HG02588 (cell line): ENCODE data around the gene CNN2.

Experiments
- ATAC-seq: cut with Tn5 transposase; IDR thresholded peaks from one replicate; pipeline ENCODE4 v1.9.1; 2021; ENCODE audit warnings: mild to moderate bottlenecking, moderate library complexity; ENCODE audit not compliant: unreplicated experiment

Gene CNN2

DNA sequence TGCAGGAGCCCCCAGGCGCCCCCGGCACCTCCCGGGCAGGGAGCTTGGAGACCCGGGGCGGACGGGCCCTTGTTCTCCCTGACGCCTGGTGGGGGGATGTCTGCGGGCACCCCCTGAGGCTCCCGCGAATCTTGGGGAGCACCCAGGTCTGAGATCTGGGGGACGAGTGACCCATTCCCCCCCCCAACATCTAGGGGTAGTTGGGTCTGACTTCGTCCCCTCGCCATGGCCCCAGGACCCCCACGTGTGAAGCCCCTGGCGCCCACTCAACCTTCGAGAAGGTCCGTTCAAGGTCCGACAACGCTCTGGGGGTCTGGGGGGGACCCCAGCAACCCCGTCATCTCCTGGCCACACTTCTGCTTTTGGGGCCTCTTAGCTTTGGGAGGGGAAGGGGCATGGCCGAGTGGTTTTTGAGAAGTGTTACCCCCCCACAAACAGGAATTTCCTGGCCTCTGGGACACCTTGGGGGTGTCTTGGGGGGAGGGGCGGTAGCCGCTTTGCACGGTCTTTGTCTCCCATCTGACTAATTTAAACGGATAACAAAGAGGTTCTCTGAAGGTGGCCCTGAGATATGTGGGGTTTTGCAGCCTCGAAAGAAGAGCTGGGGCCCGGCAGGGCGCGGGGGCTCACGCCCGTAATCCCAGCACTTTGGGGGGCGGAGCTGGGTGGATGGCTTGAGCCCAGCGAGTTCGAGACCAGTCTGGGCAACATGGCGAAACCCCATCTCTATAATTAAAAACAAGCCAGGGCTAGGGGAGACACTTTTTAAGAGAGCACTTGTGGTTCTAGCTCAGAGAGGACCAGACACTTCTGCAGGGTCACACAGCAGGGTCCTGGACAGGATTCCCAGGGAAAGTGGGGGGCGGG is 608 bp downstream of the CNN2 start:
- no peak for ATAC-seq

DNA sequence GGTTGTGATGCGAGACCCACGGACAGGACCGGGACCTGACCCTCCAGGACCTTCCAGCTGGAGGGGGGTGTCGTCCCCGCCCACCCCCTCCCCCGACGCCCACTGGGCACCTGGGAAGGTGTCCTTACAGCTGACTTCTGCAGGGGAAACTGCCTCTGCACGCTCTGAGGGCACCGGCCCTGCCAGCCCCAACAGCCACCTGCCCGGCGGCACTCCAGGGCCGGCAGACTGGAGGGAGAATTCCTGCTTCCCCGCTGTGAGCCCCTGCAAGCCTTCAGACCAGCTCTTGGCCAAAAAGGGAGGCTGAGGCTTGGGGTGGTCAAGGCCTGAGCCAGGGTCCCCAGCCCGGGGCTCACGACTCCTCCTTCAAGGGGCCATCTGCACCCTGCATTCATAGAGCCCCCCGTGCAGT is 1.2 kb downstream of the CNN2 start:
- ATAC-seq = no peak

DNA sequence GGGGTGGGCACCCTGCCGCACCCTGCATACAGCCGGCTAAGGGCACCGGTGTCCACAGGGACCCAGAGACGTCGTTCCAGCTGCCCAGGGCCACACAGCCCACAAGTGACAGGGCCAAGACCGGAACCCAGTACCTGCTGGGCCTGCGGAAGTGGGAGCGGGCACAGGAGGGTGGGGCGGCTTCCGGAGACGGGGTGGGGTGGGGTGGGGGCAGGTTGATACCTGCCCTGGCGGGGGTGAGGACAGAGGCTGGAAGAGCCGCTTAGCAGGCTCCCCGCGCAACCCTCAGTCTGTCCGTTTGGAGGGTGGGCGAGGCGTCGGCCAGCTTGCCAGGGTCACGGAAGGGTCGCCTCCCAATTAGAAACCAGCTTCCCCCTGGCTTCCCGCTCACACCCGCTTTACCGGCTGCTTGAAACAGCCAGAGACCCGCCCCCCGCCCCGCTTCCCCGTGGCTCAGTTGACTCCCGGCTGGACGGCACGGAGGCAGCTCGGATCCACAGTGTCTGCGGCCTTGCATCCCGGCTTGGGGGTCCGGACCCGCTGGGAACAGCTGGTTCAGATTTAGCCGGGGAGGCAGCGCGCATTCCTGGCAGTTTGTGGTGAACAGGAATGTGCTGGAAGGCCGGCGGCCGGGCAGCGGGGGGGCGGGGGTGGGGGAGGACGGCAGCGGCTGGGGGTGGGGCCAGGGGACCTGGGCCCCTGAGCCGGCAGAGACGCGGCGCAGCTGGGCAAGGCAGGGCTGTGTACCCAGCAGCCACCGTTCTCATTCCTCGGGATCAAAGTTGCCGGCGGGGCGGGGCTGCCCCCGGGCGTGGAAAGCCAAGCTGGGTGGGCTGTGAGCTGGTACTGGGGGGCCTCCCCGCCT is 1.9 kb downstream of the CNN2 start:
- ATAC-seq = peak; percentile 32

DNA sequence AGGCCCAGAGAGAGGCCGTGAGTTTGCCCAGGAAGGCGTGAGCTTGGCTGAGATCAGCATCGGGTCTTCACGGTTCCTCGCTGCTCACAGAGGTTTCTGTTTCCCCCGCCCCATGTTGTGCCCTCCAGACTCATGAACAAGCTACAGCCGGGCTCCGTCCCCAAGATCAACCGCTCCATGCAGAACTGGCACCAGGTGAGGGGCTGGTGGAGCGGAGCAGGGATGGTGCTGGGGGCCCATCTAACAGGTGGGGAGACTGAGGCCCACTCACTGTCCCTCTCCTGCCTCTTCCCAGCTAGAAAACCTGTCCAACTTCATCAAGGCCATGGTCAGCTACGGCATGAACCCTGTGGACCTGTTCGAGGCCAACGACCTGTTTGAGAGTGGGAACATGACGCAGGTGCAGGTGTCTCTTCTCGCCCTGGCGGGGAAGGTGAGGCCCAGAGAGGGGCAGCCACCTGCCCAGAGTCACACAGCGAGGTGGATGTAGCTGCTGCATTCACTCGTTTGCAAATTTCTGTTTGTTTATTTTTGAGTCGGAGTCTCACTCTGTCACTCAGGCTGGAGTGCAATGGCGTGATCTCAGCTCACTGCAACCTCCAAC is 6.0 kb downstream of the CNN2 start:
- no peak for ATAC-seq

GRCh38 chr19:1035998-1036621 is 9.7 kb downstream of the CNN2 start:
- ATAC-seq = no peak

DNA sequence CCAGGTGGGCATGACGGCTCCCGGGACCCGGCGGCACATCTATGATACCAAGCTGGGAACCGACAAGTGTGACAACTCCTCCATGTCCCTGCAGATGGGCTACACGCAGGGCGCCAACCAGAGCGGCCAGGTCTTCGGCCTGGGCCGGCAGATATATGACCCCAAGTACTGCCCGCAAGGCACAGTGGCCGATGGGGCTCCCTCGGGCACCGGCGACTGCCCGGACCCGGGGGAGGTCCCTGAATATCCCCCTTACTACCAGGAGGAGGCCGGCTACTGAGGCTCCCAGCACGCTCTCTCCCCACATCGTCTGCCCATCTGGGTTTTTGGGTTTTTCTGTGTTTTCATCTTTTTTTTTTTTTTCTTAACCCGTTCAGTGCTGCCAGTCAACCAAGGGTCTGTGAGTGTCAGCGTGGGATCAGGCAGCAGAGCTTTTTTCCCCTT is 11.2 kb downstream of the CNN2 start:
- ATAC-seq = no peak

DNA sequence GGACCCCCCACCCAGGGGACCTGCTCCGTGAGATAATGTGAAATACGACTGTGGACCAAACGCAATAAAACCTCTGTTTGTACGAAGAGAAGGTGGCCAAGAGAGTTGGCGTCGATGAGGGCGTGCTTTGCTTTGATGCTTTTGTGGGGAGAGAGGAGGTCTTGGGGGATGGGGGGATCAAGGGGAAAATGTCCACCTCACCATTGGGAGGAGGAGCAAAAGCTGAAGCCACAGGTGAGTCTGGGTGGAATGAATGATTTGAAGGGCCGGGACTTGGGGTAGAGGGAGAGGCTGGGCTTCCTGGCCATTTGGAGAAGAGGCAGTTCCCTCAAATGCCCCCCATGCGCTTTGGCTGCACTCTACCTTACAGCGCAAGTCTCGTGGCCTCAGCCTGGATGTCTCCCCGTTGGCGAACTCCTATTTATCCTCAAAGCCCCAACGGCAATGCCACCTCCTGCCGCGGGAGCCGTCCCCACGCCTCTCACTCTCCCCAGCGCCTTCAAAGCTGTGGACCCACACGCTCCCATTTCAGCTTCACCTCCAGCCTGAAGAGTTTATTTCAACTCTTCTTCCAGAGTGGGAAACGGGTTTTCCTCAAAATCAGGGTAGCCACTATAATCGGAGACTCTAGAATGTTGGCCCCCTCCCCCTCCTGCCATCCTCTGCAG is 12.7 kb downstream of the CNN2 start:
- ATAC-seq = no peak

GRCh38 chr19:1039646-1040475 is 13.5 kb downstream of the CNN2 start, which contains the start of gene ABCA7:
ABCA7 (plus strand) TSS chr19:1040107; CDS start chr19:1041362, 1,255 bp downstream.
- ATAC-seq = peak; percentile 72

GRCh38 chr19:1040476-1041271 is 14.3 kb downstream of the CNN2 start:
- peak; percentile 34 for ATAC-seq

DNA sequence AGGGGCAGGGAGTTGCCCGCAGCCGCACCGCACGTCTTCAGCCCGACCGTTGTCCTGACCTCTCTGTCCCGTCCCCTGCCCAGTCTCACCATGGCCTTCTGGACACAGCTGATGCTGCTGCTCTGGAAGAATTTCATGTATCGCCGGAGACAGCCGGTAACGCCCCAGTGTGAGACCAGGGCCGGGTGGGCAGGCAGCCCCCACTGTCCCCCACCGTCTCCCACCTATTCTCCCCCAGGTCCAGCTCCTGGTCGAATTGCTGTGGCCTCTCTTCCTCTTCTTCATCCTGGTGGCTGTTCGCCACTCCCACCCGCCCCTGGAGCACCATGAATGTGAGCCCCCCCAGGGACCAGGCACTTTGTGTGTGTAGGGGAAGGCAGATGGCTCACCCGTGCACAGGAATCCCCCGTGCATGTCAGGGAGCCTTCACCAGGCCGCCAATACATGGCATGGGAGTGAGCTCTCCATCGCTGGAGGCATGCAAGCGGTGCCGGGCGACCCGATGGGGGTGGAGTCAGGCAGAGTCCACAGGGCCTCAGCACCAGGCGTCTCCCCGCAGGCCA is 14.9 kb downstream of the CNN2 start:
- ATAC-seq = no peak

DNA sequence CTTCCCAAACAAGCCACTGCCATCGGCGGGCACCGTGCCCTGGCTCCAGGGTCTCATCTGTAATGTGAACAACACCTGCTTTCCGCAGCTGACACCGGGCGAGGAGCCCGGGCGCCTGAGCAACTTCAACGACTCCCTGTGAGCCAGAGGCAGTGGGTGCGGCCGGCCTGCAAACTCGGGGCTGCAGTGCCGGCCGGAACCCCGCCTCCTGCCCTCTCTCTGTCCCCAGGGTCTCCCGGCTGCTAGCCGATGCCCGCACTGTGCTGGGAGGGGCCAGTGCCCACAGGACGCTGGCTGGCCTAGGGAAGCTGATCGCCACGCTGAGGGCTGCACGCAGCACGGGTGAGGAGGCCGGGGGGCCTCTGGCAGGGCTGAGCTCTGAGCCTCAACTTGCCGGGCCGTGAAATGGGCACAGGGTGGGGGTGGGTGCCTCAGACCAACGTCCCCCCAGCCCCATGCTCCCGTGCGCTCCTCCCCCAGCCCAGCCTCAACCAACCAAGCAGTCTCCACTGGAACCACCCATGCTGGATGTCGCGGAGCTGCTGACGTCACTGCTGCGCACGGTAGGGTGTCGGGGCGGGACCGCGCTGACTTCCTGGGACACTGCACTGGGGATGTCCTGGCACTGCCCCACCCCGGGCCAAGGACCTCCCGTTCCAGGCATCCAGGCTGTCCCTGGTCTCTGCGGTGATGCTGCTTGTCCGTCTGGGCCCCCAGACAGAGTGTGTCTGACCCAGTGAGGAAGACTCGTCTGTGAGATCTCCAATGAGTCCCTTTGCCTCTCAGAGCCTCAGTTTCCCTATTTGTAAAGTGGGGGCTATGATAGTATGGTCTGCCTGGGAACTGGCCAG is 15.7 kb downstream of the CNN2 start:
- no peak for ATAC-seq

- no peak for ATAC-seq
These were observed 16.5 kb downstream of the CNN2 start for GRCh38 chr19:1042689-1043511.

GRCh38 chr19:1045247-1045603 is 18.8 kb downstream of the CNN2 start:
- ATAC-seq = no peak

GRCh38 chr19:1046117-1046626 is 19.8 kb downstream of the CNN2 start:
- no peak for ATAC-seq

DNA sequence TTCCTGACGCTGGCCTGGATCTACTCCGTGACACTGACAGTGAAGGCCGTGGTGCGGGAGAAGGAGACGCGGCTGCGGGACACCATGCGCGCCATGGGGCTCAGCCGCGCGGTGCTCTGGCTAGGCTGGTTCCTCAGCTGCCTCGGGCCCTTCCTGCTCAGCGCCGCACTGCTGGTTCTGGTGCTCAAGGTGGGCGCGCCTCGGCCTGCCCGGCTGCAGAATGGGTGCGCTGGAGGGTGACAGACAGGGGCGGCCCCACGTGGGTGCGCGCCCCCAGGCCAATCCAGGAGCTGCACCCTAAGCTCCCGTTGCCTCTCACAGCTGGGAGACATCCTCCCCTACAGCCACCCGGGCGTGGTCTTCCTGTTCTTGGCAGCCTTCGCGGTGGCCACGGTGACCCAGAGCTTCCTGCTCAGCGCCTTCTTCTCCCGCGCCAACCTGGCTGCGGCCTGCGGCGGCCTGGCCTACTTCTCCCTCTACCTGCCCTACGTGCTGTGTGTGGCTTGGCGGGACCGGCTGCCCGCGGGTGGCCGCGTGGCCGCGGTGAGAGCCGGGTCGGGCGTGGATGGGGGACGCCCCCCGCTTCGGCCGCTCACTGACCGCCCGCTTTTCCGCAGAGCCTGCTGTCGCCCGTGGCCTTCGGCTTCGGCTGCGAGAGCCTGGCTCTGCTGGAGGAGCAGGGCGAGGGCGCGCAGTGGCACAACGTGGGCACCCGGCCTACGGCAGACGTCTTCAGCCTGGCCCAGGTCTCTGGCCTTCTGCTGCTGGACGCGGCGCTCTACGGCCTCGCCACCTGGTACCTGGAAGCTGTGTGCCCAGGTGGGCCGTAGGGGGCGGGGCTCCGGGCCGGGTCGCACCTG is 20.7 kb downstream of the CNN2 start:
- ATAC-seq = no peak
